GM12878 (cell line): ENCODE data around the gene TPR. TPM values are rescaled to one million over a fixed set of nuclear protein-coding genes. Genes with fewer than 3 reads are reported as not detected.
A peak's percentile ranks its signal among the peaks of the same experiment; 100 is the strongest.

Source experiments
- ATAC-seq: fragments of 200-7000 bp; cut with Tn5 transposase; 3 replicates; pipeline ENCODE4 v1.9.1; 2020; ENCODE audit warnings: mild to moderate bottlenecking, moderate library complexity
- BruUV-seq: library from RNA; stranded (reverse); fragments of 400-500 nt; replicated peaks from 2 replicates; lab custom pipeline; 2021; lab: Mats Ljungman, UMichigan
- CTCF ChIA-PET: fragments of 300-600 bp; sonication (Branson Sonifier 250); formaldehyde crosslinking; extraction: SDS; loops from one replicate; lab custom pipeline; 2021; ENCODE audit warnings: inconsistent platforms; lab: Yijun Ruan, JAX
- POLR2A ChIA-PET: fragments of 350-600 bp; formaldehyde crosslinking; extraction: SDS; loops from one replicate; lab custom pipeline; 2021; ENCODE audit warnings: inconsistent platforms; lab: Charles Lee
- RAD21 ChIA-PET: fragments of 300-600 bp; sonication (Branson Sonifier 250); formaldehyde crosslinking; loops from one replicate; lab custom pipeline; 2023; ENCODE audit warnings: antibody characterized with exemption; ENCODE audit not compliant: unreplicated experiment; lab: Charles Lee
- SMC1A ChIA-PET: fragments of 300-600 bp; sonication (Branson Sonifier 250); formaldehyde crosslinking; loops from one replicate; lab custom pipeline; 2023; ENCODE audit not compliant: unreplicated experiment, uncharacterized antibody; lab: Charles Lee
- DNase-seq: peaks from one replicate; pipeline ENCODE4 v3.0.0-alpha.2; 2011; ENCODE audit warnings: low read depth, low spot score
- FAIRE-seq: peaks from 3 replicates; lab custom pipeline; 2011; peaks lifted over from hg19 to GRCh38; lab: Jason Lieb, UNC
- H2AFZ ChIP-seq: 2 replicates; pipeline ENCODE4 v1.6.0; 2011; ENCODE audit warnings: low read depth, low read length, control low read depth; ENCODE audit not compliant: control insufficient read depth
- H3K27ac ChIP-seq: 2 replicates; pipeline ENCODE4 v1.5.1; 2011; ENCODE audit warnings: control low read depth; ENCODE audit not compliant: control insufficient read depth, insufficient read depth
- H3K27me3 ChIP-seq, 2 experiments: replicated peaks in 1 of 2; 2 replicates each; pipeline versions ENCODE4 v1.6.0 to v1.6.1; 2011; ENCODE audit warnings: low read length in 1 of 2; ENCODE audit not compliant: control insufficient read depth in 2 of 2, insufficient read depth in 2 of 2
- H3K36me3 ChIP-seq, 2 experiments: 2 replicates each; pipeline ENCODE4 v1.5.1; 2011; ENCODE audit warnings: low read length in 1 of 2; ENCODE audit not compliant: control insufficient read depth in 2 of 2, insufficient read depth in 2 of 2
- H3K4me1 ChIP-seq: 2 replicates; pipeline ENCODE4 v1.6.1; 2011; ENCODE audit warnings: mild to moderate bottlenecking, low read length, moderate library complexity, mixed read lengths; ENCODE audit not compliant: control insufficient read depth, insufficient read depth
- H3K4me2 ChIP-seq: 2 replicates; pipeline ENCODE4 v1.6.0; 2011; ENCODE audit warnings: control low read depth; ENCODE audit not compliant: control insufficient read depth, insufficient read depth
- H3K4me3 ChIP-seq: fragments of 200-600 bp; sonication (generic); 2 replicates; pipeline ENCODE4 v1.5.1; 2016
- H3K79me2 ChIP-seq: 2 replicates; pipeline ENCODE4 v1.6.0; 2011; ENCODE audit warnings: low read length; ENCODE audit not compliant: control insufficient read depth, insufficient read depth
- H3K9ac ChIP-seq: 2 replicates; pipeline ENCODE4 v1.8.0; 2011; ENCODE audit warnings: low read length, control low read depth, mixed read lengths; ENCODE audit not compliant: control insufficient read depth, insufficient read depth
- H3K9me3 ChIP-seq: replicated peaks from 3 replicates; pipeline ENCODE4 v1.5.1; 2011; ENCODE audit warnings: mild to moderate bottlenecking, low read length; ENCODE audit not compliant: control insufficient read depth, insufficient read depth
- H4K20me1 ChIP-seq: 2 replicates; pipeline ENCODE4 v1.6.0; 2011; ENCODE audit not compliant: control insufficient read depth, insufficient read depth
- FOXM1 ChIP-seq: IDR thresholded peaks from 2 replicates; pipeline ENCODE4 v1.6.1; 2012; ENCODE audit warnings: low read depth, mild to moderate bottlenecking, inconsistent platforms, low read length, moderate library complexity
- HDAC2 ChIP-seq: fragments of 200-600 bp; sonication (generic); IDR thresholded peaks from 2 replicates; pipeline ENCODE4 v1.6.1; 2017
- NFIC ChIP-seq: IDR thresholded peaks from 2 replicates; pipeline ENCODE4 v1.6.1; 2012; ENCODE audit warnings: low read depth, mild to moderate bottlenecking, inconsistent platforms, low read length, moderate library complexity
- POU2F2 ChIP-seq: IDR thresholded peaks from 3 replicates; pipeline ENCODE4 v1.6.1; 2011; ENCODE audit warnings: low read depth, mild to moderate bottlenecking, low read length, borderline replicate concordance
- RAD51 ChIP-seq: fragments of 450-650 bp; IDR thresholded peaks from 2 replicates; pipeline ENCODE4 v1.6.1; 2016; ENCODE audit warnings: moderate library complexity, mild to moderate bottlenecking, inconsistent platforms
- RELA ChIP-seq: fragments of 450-650 bp; IDR thresholded peaks from 2 replicates; pipeline ENCODE4 v1.8.0; 2014; ENCODE audit warnings: borderline replicate concordance; ENCODE audit not compliant: partially characterized antibody
- SIX5 ChIP-seq: IDR thresholded peaks from 2 replicates; pipeline ENCODE4 v1.6.1; 2011; ENCODE audit warnings: mild to moderate bottlenecking, low read depth, low read length, moderate library complexity; ENCODE audit not compliant: severe bottlenecking
- SMC3 ChIP-seq: IDR thresholded peaks from 2 replicates; pipeline ENCODE4 v1.6.1; 2011; ENCODE audit warnings: low read length, improper control_type of control experiment, borderline replicate concordance
- SPI1 ChIP-seq: IDR thresholded peaks from 2 replicates; pipeline ENCODE4 v1.6.1; 2011; ENCODE audit warnings: low read depth, mild to moderate bottlenecking, low read length, moderate library complexity, borderline replicate concordance; ENCODE audit not compliant: insufficient read depth
- STAT1 ChIP-seq: fragments of 450-650 bp; conservative IDR thresholded peaks from 2 replicates; pipeline ENCODE4 v1.6.1; 2014; ENCODE audit warnings: antibody characterized with exemption, mild to moderate bottlenecking
- YBX1 ChIP-seq: fragments of 450-650 bp; IDR thresholded peaks from 2 replicates; pipeline ENCODE4 v1.6.1; 2016; ENCODE audit warnings: antibody characterized with exemption
- ZNF274 ChIP-seq: IDR thresholded peaks from one replicate; pipeline ENCODE4 v1.8.0; 2011; ENCODE audit not compliant: insufficient read length, insufficient read depth
- ZNF622 ChIP-seq: fragments of 450-650 bp; IDR thresholded peaks from 2 replicates; pipeline ENCODE4 v1.6.1; 2017; ENCODE audit warnings: mild to moderate bottlenecking, inconsistent platforms
- WGBS: methylation state at CpG from one replicate; pipeline ENCODE4 v1.1.6; 2016; ENCODE audit warnings: low lambda C conversion rate; ENCODE audit not compliant: insufficient replicate concordance, insufficient coverage; ENCODE audit errors: missing lambda C conversion rate; 5-methylcytosine and 5-hydroxymethylcytosine counted together
- in situ Hi-C: fragments of 300-500 bp; cut with MboI; formaldehyde crosslinking; loops from 9 replicates; pipeline ENCODE4 v1.14.3; 2018; ENCODE audit warnings: mixed read lengths
- intact Hi-C: fragments of 100-400 bp; cut with micrococcal nuclease; formaldehyde crosslinking; loops from one replicate; pipeline ENCODE4 v1.14.2; 2022; ENCODE audit not compliant: unreplicated experiment
- polyA plus RNA-seq, 11 experiments: library from polyadenylated mRNA; depleted of rRNA in 4 of 11; unstranded in 6 of 11; stranded (reverse) in 5 of 11; fragments of >200 nt; fragmentation: Nextera tagmentation in 4 of 11; fragmentation: Illumina TruSeq in 1 of 11; extraction: Ambion mirVana in 4 of 11; extraction: Trizol in 1 of 11; gene quantifications; 1 replicate in 1 of 11; 2 replicates in 10 of 11; pipeline versions ENCODE4 v1.2.1 to v1.2.3, GENCODE V29; 2011 to 2016; ENCODE audit warnings: inconsistent platforms in 2 of 11, missing spikeins in 2 of 11, low read depth in 1 of 11
- total RNA-seq, 4 experiments: library from RNA; depleted of rRNA in 3 of 4; stranded (reverse); fragments of >200 nt in 3 of 4; fragmentation: Illumina TruSeq in 1 of 4; extraction: Trizol in 1 of 4; gene quantifications; 2 replicates each; pipeline versions ENCODE4 v1.2.1 to v1.2.3, GENCODE V29; 2013 to 2021
- TF ChIP-seq, protein P1 (sequence below): fragments of 450-650 bp; formaldehyde crosslinking; IDR thresholded peaks from 2 replicates; pipeline ENCODE4 v1.5.0; 2022; ENCODE audit warnings: mild to moderate bottlenecking, missing genetic modification characterization

TPR gene
- total and polyA plus RNA-seq, 10 of the 15 experiments (the other 5 are each of a cell fraction or from before 2014, with no cell fraction given), result 30.9 to 122 (median 92.2) TPM

DNA sequence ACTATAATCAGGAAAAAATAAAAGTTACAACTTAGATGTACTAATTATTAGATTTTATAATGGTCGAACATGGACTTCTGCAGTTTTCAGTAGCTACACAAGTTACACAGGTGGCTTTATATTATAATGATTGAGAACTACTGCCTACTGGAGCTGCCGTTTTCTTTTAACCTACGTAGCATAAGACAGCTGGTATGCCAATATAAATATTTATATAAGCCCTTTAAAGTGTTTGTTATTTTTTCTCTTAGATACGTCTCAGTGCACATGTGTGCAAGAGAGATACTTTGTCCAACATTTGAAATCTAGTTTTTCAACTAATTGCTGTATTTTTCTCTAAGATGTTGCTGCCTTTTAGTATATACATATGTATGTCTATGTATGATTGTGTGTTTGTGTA, 43.5 kb upstream of the TPR start (continued):
- TF ChIP-seq RAD51 (no peak), ZNF274 (no peak)

GRCh38 chr1:186413319-186413718, 38.3 kb upstream of the TPR start:
- ATAC-seq (no peak), DNase-seq (no peak), FAIRE-seq (peak; percentile 66)
- no peaks in the 10 kb centered on the region for H4K20me1 ChIP-seq
- H3K79me2 ChIP-seq, result no peaks in the 10 kb centered on the region
- no peak overlapping the region for H3K4me2 ChIP-seq
- H3K36me3 ChIP-seq, result peaks cover 0 to 8% of the 10 kb centered on the region in 2 experiments; a peak in 2 of 4 replicates
- ChIA-PET RAD21 (interaction anchor here (0.8 kb wide), 1 partner anchor 9 kb away, joined by 4 read pairs; no protein-coding TSS in a partner anchor), POLR2A (no interaction called here), SMC1A (interaction anchor here (0.5 to 1.8 kb wide), 3 partner anchors 9 to 182 kb away, joined by 3 to 5 read pairs (median 3); no protein-coding TSS in a partner anchor), CTCF (interaction anchor here (1.1 kb wide), 2 partner anchors 9 to 38 kb away, joined by 3 to 6 read pairs; partner anchors contain the start of gene TPR)
- no peaks in the 10 kb centered on the region for H3K9me3 ChIP-seq
- no peaks in the 10 kb centered on the region for H3K27me3 ChIP-seq
- H3K4me3 ChIP-seq, result no peak overlapping the region
- no peak overlapping the region for H3K9ac ChIP-seq
- no peak overlapping the region for H2AFZ ChIP-seq
- no peaks in the 10 kb centered on the region for H3K4me1 ChIP-seq
- no TSS peak for BruUV-seq
- TF ChIP-seq FOXM1, result no peak
- TF ChIP-seq ZNF274, result no peak
- TF ChIP-seq STAT1, result no peak
- TF ChIP-seq POU2F2, result no peak
- no peak for TF ChIP-seq ZNF622
- TF ChIP-seq NFIC, result no peak
- no peak for TF ChIP-seq SPI1
- no peak for TF ChIP-seq SMC3
- TF ChIP-seq, protein P1, sequence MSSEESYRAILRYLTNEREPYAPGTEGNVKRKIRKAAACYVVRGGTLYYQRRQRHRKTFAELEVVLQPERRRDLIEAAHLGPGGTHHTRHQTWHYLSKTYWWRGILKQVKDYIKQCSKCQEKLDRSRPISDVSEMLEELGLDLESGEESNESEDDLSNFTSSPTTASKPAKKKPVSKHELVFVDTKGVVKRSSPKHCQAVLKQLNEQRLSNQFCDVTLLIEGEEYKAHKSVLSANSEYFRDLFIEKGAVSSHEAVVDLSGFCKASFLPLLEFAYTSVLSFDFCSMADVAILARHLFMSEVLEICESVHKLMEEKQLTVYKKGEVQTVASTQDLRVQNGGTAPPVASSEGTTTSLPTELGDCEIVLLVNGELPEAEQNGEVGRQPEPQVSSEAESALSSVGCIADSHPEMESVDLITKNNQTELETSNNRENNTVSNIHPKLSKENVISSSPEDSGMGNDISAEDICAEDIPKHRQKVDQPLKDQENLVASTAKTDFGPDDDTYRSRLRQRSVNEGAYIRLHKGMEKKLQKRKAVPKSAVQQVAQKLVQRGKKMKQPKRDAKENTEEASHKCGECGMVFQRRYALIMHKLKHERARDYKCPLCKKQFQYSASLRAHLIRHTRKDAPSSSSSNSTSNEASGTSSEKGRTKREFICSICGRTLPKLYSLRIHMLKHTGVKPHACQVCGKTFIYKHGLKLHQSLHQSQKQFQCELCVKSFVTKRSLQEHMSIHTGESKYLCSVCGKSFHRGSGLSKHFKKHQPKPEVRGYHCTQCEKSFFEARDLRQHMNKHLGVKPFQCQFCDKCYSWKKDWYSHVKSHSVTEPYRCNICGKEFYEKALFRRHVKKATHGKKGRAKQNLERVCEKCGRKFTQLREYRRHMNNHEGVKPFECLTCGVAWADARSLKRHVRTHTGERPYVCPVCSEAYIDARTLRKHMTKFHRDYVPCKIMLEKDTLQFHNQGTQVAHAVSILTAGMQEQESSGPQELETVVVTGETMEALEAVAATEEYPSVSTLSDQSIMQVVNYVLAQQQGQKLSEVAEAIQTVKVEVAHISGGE (CRISPR knock-in tag), result no peak
- no peak for TF ChIP-seq YBX1
- TF ChIP-seq RELA, result no peak
- no peak for TF ChIP-seq HDAC2
- TF ChIP-seq SIX5, result no peak
- no peak overlapping the region for H3K27ac ChIP-seq
- intact Hi-C loops, result no loop called here
- 96% methylated on average over 1 of the region's 1 CpG for WGBS
- in situ Hi-C loops, result no loop called here
